ENCODE data around the gene LIMK2.
A peak's percentile ranks its signal among the peaks of the same experiment; 100 is the strongest.
"Not testable (repeated sequence)": the region's sequence is repeated elsewhere in the genome, so short reads cannot be mapped to it uniquely, and the experiment has no call there.

The LIMK2 gene

DNA sequence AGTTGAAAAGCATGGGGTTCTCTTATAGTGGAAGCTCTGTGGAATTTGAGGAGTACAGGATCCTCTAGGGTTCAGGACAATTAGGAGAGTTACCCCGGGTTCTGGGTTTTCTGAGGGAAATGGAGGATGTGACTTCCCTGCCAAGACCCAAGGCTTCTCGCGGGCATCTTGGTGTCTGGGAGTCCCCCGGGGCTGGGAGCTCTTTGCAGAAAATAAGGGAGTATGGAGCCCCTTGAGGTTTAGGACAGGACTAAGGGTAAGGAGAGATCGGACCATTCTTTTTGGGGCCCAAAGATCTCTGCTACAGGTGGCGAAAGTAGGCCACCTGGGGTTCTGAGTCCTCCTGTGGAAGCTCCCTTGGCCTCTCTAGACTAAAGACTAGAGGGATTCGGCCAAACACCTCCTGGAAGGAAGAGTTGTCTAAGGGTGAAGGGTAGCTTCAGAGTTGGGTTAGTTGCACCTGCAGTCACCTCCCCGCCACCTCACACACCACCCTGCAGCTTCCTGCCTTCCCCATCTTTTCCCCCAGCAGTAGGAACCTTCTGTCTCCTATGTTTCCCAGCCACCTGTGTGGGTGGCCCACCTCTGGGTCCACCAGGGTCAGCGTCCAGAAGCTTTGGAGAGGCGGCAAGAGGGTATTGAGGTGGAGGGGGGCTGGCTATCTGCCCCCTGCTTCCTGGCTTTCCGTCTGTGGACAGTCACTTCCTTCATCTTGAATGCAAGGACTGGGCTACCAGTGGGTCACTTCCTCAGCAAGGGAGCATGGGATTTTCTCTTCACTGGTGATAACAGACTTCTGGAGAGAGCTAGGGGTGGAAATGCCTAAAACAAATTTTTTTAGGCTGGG lies 908 bp downstream of the LIMK2 start:
- DNase-seq: no peak

DNA sequence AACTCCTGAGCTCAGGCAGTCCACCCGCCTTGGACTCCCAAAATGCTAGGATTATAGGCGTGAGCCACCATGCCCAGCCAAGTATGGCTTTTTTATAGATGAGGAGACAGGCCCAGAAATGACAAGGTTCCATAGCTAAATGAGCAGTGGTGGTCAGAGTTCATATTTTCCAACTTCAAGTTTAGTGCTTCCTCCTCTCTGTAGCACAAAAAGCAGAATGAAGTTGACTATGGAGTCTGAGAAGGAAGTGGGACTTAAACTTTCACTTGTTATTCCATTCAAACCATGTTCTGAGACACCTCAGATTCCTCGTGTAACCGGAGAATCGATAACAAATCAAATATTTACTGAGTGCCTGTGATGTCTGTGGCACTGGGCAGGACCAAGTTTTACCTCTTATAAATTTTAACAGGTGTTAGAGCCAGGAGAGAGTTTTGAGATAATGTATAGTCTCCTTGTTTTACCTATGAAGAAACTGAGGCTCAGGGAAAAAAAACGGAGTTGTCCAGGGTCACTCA lies 3.0 kb downstream of the LIMK2 start:
- DNase-seq: no peak

DNA sequence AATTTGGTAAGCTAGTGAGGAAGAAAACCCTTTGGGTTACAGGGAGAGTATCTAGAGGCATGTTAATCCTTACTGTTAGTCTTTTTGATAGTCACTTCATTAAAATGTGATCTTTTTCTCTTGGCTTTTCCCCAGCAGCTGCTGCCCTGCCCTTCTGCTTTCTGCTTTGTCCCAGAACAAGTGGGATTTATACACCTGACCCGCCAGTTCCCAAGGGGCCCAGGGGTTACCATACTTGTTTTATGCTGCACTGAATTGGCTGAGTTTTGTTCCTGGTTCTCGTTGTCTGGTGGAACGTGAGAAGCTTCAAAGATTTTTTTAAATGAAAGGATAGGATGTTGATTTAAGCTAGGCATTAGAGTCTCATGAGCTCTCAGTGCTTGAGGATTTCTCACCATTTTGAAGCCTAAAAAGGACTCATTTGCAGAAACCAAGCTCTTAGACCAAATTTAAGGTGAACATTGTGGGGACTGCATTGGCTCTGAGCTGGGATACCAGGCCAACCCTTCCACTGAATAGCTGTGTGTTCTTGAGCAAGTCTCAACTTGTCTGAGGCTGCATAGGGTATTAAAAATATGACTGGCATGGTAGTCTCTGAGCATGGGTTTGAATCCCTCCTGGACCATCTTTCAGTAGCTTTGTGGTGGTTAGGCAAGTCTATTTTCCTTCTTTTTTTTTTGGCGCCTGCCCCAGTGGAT lies 6.6 kb downstream of the LIMK2 start:
- DNase-seq: no peak

- DNase-seq: no peak
Measured at GRCh38 chr22:31221084-31221483, 9.0 kb downstream of the LIMK2 start.

- no peak for DNase-seq
Measured at GRCh38 chr22:31222736-31223135, 10.6 kb downstream of the LIMK2 start.

DNA sequence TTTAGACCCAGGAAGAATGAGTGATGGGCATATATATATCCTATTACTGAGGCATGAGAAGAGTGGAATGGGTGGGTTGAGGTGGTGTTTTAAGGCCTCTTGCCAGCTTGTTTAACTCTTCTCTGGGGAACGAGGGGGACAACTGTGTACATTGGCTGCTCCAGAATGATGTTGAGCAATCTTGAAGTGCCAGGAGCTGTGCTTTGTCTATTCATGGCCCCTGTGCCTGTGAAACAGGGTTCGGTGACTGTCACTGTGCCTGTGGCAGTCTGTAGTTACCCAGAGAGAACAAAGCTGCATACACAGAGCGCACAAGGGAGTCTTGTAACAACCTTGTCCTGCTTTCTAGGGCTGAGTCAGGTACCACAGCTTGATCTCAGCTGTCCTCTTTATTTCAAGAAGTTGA lies 11.7 kb downstream of the LIMK2 start:
- peak; percentile 29 for DNase-seq

GRCh38 chr22:31224691-31225090 lies 12.6 kb downstream of the LIMK2 start:
- DNase-seq: peak; percentile 63

DNA sequence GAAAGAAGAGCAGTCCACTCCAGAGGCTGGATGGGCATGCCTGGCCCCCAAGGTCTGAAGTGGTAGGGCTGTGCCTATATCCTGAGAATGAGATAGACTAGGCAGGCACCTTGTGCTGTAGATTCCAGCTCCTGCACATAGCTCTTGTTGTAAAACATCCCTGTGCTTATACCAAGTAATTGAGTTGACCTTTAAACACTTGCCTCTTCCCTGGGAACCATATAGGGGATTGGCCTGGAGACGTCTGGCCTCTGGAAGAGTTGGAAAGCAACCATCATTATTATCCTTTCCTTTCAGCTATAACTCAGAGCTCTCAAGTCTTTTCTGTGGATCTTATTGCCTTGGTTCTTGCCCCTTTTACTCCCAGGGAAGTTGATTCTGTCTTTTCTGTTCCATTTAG lies 15.1 kb downstream of the LIMK2 start:
- DNase-seq: no peak

- no peak for DNase-seq
Measured at GRCh38 chr22:31229402-31230079, 17.4 kb downstream of the LIMK2 start.

- no peak for DNase-seq
Measured at GRCh38 chr22:31230155-31230870, 18.2 kb downstream of the LIMK2 start.

DNA sequence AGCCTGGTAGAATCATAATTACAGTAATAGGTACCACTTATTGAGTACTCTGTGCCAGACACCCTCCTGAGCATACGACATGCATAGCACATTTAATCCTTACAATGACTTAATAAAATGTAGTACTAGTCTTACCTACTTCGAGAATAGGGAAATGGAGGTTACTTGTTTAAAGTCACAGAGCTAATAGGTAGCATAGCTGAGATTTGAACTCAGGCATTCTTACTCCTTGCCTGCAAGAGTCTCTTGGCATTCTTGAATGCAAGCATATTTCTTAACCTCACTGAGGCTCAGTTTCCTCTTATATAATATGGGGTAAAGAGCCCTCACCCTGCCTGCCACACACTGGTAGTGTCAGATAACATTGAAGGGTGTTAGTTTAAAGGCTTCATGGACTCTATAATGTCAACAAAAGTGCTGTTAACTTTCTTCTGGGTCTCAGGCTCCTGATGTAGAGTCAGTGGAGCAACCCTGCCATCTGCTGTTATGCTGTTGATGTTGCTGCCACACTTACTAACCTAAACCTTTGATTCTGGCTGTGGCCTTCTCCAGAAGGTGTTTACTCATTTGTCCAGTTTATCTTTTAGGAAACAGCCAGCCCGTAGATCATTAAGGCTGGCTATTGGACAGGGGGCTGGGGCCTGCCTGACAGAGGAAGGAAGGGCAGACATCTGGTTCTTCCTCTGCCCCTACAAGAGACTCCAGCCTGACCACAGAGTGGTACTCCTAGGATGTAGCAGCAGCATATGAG lies 18.9 kb downstream of the LIMK2 start:
- peak; percentile 43 for DNase-seq

DNA sequence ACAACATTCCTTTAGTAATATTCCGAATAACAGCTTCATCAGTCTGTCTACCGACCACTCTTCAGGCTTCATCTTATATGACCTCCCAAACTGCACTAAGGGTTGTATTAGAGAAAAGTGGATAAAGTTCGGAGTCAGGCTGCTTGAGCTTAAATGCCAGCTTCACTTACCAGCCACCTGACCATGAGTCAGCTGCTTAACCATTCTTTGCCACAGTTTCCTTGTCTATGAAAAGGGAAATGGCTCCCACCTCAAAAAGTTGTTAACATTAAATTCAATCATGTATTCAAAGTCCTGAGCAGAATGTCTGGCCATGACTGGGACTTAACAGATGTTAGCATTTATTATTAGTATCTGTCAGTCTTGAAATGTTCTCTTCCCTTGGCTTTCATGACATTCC lies 20.9 kb downstream of the LIMK2 start:
- DNase-seq: no peak

DNA sequence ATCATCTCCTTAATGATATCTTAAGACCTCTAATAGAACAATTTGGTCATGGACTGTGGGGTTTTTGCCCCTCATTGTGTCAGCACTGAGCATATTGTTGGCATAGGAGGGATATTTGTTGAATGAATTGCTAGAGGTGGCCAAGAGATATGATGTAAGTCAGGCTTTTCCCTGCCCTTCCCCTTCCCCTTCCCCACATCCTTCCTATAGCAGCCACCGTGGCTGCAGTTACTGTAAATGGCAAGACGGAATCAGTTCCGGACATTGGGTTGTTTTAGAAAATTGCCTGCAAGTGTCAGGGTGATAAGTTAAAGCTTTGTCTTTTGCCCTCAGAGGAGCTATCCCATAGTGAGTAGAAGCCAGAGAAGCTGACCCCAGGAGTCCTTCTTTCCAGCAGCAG lies 23.0 kb downstream of the LIMK2 start:
- no peak for DNase-seq

- not testable (repeated sequence) for DNase-seq
Measured at GRCh38 chr22:31236044-31236443, 23.9 kb downstream of the LIMK2 start.

GRCh38 chr22:31238057-31238456 lies 26.0 kb downstream of the LIMK2 start:
- DNase-seq: no peak

GRCh38 chr22:31239771-31240370 lies 27.8 kb downstream of the LIMK2 start:
- no peak for DNase-seq

- no peak for DNase-seq
Measured at GRCh38 chr22:31241200-31241599, 29.1 kb downstream of the LIMK2 start.

- DNase-seq: no peak
Measured at GRCh38 chr22:31241936-31242335, 29.8 kb downstream of the LIMK2 start.

GRCh38 chr22:31243339-31244045 lies 31.4 kb downstream of the LIMK2 start:
- no peak for DNase-seq

DNA sequence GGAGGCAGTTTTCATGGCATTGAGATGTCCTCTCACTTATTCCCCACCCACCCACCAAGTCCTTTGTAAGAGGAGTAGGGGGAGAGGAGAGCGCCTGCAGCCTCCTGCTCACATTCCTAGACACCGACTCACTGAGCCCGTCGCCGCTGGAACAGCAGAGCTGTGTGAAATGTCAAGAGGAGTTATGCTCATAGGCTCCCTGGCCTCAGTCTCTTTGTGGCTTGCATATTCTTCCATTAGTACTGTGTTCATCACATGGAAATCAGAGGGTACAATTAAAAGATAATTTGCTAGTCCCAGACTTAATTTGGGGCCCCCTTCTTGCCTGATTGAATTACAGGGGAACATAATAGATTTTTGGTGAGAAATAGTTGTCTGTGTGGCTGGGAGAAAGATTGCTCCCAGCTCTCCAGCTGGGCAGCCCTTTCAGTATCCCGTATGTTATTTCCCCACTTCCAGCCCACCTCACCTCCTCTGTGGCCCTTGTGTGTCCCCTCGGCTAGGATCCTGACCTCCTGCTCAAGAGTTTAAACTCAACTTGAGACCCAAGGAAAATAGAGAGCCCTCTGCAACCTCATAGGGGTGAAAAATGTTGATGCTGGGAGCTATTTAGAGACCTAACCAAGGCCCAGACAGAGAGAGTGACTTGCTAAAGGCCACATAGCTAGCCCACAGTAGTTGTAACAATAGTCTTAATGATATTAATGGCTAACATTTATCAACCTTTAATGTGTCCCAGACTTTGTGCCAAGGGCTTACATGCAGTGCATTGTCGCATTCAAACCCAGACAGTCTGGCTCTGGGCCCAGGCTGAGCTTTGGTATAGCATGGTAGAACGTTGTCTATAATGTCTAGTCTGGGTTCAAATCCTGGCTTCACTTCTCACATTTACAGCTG lies 32.2 kb downstream of the LIMK2 start:
- DNase-seq: peak; percentile 85

Measured in retina (tissue), 1 donor.